Measurements from ENCODE around the gene CERK.

CERK gene

DNA sequence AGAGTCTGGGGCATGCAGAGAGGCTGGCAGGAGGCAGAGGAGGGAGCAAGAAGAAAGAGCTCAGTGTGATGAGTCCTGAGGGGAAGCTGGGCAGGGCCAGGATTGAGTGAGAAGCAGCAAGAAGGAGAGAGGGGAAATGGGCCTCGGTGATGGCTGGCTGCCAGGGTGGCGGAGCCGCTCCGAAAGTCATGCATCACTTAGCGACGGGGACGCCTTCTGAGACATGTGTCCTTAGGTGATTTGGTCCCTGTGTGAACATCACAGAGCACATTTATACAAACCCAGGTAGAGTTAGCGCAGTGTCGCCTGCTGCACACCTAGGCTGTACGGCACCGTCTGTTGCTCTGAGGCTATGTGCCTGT, 39.5 kb upstream of the CERK start:
- H3K4me3 ChIP-seq (ENCODE audit: low read depth, low read length), result no peak overlapping the region
- TF ChIP-seq, protein P1, sequence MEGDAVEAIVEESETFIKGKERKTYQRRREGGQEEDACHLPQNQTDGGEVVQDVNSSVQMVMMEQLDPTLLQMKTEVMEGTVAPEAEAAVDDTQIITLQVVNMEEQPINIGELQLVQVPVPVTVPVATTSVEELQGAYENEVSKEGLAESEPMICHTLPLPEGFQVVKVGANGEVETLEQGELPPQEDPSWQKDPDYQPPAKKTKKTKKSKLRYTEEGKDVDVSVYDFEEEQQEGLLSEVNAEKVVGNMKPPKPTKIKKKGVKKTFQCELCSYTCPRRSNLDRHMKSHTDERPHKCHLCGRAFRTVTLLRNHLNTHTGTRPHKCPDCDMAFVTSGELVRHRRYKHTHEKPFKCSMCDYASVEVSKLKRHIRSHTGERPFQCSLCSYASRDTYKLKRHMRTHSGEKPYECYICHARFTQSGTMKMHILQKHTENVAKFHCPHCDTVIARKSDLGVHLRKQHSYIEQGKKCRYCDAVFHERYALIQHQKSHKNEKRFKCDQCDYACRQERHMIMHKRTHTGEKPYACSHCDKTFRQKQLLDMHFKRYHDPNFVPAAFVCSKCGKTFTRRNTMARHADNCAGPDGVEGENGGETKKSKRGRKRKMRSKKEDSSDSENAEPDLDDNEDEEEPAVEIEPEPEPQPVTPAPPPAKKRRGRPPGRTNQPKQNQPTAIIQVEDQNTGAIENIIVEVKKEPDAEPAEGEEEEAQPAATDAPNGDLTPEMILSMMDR (IDR thresholded peaks at IDR 0.05; ENCODE audit: control insufficient read depth, extremely low read depth, insufficient read depth), result no peak
- DNase-seq (ENCODE audit: low read depth), result no peak

DNA sequence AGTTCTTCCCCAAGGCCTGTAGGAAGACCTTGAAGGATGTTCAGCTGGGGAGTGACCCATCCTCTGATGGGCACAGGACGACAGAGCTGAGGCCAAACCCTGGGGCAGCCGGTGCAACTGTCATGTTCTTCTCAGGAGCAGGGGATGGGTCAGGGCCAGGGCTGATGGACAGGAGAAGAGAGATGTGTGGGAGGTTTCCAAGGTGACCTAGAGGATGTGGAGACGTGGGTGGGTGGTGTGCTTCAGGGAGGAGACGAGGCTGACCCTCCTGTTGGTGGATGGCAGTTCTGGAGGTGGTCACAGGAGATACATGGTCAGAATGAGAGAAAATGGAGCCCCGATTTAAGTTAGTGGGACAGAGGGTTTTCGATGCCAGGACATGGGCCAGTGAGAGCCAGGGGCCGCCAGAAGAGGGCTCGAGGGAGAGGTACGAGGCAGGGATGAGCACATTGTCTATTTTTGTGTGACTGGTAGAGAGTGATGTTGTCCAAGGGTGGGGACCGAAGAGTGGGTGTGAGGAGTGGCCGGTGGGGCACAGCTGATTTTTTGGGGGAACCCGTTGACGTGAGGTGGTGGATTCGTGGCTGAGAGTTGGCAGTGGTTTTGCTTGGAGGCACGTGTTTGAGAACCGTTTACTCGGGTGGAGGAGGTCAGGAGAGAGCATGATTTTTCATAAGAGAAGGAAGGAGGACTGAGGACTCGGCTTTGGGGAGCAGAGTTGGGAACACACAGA, 39.0 kb upstream of the CERK start:
- TF ChIP-seq, protein P1 (IDR thresholded peaks at IDR 0.05; ENCODE audit: control insufficient read depth, extremely low read depth, insufficient read depth), result no peak
- H3K4me3 ChIP-seq (ENCODE audit: low read depth, low read length), result no peak overlapping the region
- DNase-seq (ENCODE audit: low read depth), result no peak

DNA sequence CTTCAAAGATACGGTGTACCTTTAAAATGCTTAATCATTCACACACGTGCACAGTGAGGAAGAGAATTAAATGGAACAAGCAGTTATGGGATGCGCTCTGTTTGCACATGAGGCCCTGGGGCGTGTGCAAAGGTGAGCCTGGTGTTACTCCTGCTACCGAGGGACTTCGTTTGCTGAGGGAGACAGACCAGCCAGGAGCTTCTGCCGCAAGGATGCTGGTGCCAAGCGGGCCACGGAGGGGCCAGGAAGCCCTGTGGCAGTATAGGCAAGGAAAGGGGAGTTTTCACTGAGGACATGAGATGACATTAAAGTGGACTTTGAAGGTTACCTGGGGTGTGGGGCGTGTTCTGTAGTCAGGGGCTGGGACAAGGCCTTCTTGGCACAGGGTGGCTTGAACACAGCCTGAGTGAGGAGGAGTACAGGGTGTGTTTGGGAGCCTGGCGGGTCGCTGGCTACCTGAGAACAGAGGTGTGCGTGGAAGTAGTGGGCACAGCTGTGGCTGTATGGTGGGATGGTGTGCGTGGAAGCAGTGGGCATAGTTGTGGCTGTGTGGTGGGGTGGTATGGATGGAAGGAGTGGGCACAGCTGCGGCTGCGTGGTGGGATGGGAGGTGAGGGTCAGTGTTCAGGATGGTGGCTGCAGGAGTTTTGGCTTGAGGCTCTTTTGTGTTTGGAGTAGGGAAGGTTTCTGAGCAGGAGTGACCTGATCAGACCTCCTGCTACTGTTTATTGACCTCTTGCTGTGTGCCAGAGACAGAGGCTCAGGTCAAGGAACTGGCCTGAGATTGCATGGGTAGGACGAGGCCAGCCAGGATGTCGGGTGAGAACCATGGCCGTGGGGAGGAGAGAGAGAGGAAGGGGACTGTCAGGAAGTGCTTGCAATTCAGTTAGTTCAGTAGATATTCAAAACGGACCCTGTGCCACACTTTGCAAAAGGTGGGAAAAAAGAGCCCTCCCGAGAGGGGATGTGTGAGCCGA, 38.1 kb upstream of the CERK start:
- peak; percentile 39 for DNase-seq (ENCODE audit: low read depth)
- no peak overlapping the region for H3K4me3 ChIP-seq (ENCODE audit: low read depth, low read length)
- TF ChIP-seq, protein P1 (IDR thresholded peaks at IDR 0.05; ENCODE audit: control insufficient read depth, extremely low read depth, insufficient read depth), result no peak

DNA sequence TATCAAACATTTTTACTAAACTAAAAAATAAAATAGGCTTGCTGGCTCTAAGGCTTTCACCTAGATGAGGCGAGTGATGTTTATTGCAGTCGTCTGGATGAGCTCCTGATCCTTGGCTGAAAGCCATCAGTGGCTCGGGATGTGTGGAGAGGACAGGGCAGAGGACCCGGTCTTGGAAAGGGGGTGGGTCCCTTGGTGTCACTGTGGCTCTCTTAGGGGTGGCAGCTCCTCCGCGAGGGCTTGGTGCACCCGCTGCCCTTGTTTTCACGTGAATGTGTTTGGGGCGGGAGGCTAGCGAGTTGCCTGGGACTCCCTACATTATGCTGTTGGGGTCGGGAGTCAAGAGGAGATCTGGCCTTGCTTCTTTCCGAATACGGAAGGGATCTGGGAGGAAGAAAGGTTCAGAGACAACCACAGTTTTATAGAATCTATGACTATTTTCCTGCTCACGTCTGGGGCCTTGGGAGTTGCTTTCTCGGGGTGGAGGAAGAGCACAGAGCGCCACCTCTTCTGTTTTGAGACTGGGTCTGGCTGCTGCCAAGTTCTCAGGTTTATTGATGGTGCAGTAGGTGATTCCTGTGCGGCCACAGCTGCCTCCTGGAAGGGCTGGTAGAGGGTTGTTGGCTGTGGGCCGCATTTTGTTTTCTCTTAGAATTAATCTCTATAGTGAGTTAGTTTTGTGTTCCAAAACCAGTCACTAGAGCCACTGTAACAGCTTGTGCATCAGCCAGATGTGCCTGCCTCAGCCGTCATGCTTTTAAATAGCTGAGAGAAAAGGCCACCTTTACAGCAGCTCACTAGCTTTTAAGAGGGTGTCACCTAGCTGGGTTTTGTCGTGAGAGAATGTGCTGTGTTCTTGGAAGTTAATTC, 37.2 kb upstream of the CERK start:
- H3K4me3 ChIP-seq (ENCODE audit: low read depth, low read length), result no peak overlapping the region
- TF ChIP-seq, protein P1 (IDR thresholded peaks at IDR 0.05; ENCODE audit: control insufficient read depth, extremely low read depth, insufficient read depth), result no peak
- no peak for DNase-seq (ENCODE audit: low read depth)

DNA sequence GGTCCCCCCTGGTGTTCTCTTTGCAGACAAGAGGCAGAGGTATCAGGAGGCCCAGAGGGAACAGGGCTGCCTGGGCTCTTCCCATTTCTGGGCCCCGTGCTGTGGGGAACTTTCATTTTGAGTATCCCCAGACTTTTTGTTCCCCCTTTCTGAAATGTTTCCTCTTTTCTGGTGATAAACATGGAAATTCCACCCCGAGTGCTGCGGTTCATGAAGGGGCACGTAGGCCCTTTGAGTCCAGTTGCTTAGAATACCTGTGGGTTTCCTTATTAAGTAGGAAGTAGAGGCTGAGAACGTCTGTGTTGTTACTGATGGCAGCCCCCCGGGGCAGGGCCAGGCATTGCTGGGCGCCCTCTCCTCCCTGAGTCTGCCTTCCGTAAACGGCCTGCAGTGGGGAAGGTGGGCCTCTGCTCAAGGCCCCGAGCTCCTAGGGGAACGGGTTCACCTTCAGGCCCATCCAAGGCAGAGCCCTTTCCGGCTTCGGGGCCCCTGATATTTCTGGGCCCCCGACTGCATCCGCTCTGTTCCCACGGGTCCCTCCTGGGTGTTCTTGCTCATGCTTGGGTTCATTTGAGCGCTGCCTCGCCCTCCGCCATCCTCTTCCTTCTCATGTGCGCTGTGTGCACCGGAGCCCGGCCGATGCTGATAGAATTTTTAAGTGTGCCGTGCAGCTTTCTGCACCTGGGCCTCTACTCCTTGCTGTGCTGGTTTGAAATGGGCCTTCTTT, 36.4 kb upstream of the CERK start:
- TF ChIP-seq, protein P1 (IDR thresholded peaks at IDR 0.05; ENCODE audit: control insufficient read depth, extremely low read depth, insufficient read depth), result no peak
- H3K4me3 ChIP-seq (ENCODE audit: low read depth, low read length), result no peak overlapping the region
- no peak for DNase-seq (ENCODE audit: low read depth)

DNA sequence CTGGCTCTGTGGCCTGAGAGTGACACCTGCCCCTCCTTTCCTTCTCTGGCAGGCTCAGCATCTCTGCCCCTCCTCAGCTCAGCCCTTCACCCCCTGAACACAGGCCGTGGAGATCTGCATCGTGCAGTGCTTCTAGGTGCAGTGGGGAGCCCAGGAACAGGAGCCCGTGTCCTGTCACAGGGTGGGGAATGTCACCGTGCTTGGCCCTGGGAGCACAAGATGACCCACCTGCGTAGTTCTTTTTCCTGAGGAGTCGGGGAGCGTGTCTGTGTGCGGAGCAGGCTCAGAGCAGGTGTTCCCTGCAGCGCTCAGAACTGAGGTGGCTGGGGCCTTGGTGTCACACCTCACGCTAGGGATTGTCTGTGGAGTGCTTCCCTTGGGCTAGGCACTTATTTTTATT, 35.0 kb upstream of the CERK start:
- TF ChIP-seq, protein P1 (IDR thresholded peaks at IDR 0.05; ENCODE audit: control insufficient read depth, extremely low read depth, insufficient read depth), result no peak
- no peak overlapping the region for H3K4me3 ChIP-seq (ENCODE audit: low read depth, low read length)
- no peak for DNase-seq (ENCODE audit: low read depth)

All from LNCaP clone FGC (cell line).